T-helper 1 cell (primary cell): Measurements from ENCODE around the gene AK1.

ENCODE experiments used
- DNase-seq, 5 donors: peaks; one replicate each; pipeline ENCODE4 v3.0.0-alpha.2; 2012 to 2020
- total RNA-seq, 4 donors: gene quantifications; one replicate each; lab custom pipeline; 2026; lab: John Stamatoyannopoulos, UW

AK1 gene
- 6.8 to 9.9 (median 8.4) reads per million in 4 donors for total RNA-seq

- no peak for DNase-seq
These were observed at the start of gene AK1 for GRCh38 chr9:127877566-127877998. Gene AK1 (minus strand): TSS chr9:127877675. CDS start chr9:127874617, 3,058 bp downstream.

- no peak for DNase-seq
These were observed 49.4 kb upstream of the AK1 start for GRCh38 chr9:127926906-127927200.

- DNase-seq = no peak
These were observed 48.8 kb upstream of the AK1 start for GRCh38 chr9:127925959-127926905.

GRCh38 chr9:127924736-127925444 lies 47.4 kb upstream of the AK1 start:
- DNase-seq = no peak

- DNase-seq = no peak
These were observed 46.3 kb upstream of the AK1 start for GRCh38 chr9:127923771-127924170.

- no peak for DNase-seq
These were observed 45.6 kb upstream of the AK1 start for GRCh38 chr9:127923046-127923445.

GRCh38 chr9:127921557-127922120 lies 44.2 kb upstream of the AK1 start:
- peak; percentile 40 to 76 (median 65) for DNase-seq

GRCh38 chr9:127920794-127921193 lies 43.3 kb upstream of the AK1 start:
- DNase-seq = no peak

GRCh38 chr9:127919253-127919815 lies 41.9 kb upstream of the AK1 start:
- no peak for DNase-seq

GRCh38 chr9:127918183-127919107 lies 41.0 kb upstream of the AK1 start:
- no peak for DNase-seq

GRCh38 chr9:127917603-127918002 lies 40.1 kb upstream of the AK1 start:
- DNase-seq = no peak

GRCh38 chr9:127916720-127917581 lies 39.5 kb upstream of the AK1 start, which contains the start of gene ST6GALNAC4:
Gene ST6GALNAC4 (minus strand): TSS chr9:127917041. CDS start chr9:127916419, 622 bp downstream.
- peak; percentile 92 to 94 (median 93) for DNase-seq

GRCh38 chr9:127915801-127916719 lies 38.6 kb upstream of the AK1 start:
- no peak for DNase-seq

- DNase-seq = no peak
These were observed 37.9 kb upstream of the AK1 start for GRCh38 chr9:127915325-127915752.

- DNase-seq = no peak
These were observed 36.2 kb upstream of the AK1 start for GRCh38 chr9:127913682-127914081.

GRCh38 chr9:127912882-127913281 lies 35.4 kb upstream of the AK1 start:
- DNase-seq = no peak

GRCh38 chr9:127912296-127912695 lies 34.8 kb upstream of the AK1 start:
- DNase-seq = no peak

GRCh38 chr9:127910613-127911205 lies 33.2 kb upstream of the AK1 start:
- DNase-seq = no peak

- no peak for DNase-seq
These were observed 32.4 kb upstream of the AK1 start for GRCh38 chr9:127909839-127910273.

- no peak for DNase-seq
These were observed 31.1 kb upstream of the AK1 start for GRCh38 chr9:127908660-127908926.
